Stimulated activated CD8-positive, alpha-beta memory T cell treated with anti-CD3 and anti-CD28 coated beads, Interleukin-15, amount 100 ng/mL, for 1 hour (primary cell): Measurements from ENCODE around the gene DDA1.
"Not testable (repeated sequence)": the region's sequence is repeated elsewhere in the genome, so short reads cannot be mapped to it uniquely, and the experiment has no call there.

ENCODE experiments used
- DNase-seq: peaks from one replicate; pipeline ENCODE4 v3.0.0-alpha.2; 2020; ENCODE audit warnings: low read depth

DDA1 gene

GRCh38 chr19:17289489-17289888 is 19.9 kb upstream of the DDA1 start:
- no peak for DNase-seq

GRCh38 chr19:17292301-17293074 is 16.9 kb upstream of the DDA1 start:
- peak; percentile 62 for DNase-seq

- DNase-seq: no peak
These were observed 15.8 kb upstream of the DDA1 start for GRCh38 chr19:17293605-17294004.

GRCh38 chr19:17294051-17294891 is 15.1 kb upstream of the DDA1 start:
- no peak for DNase-seq

GRCh38 chr19:17295551-17295950 is 13.8 kb upstream of the DDA1 start:
- DNase-seq: not testable (repeated sequence)

GRCh38 chr19:17296273-17296672 is 13.1 kb upstream of the DDA1 start:
- DNase-seq: no peak

GRCh38 chr19:17296976-17297375 is 12.4 kb upstream of the DDA1 start:
- DNase-seq: no peak

GRCh38 chr19:17300992-17301619 is 8.3 kb upstream of the DDA1 start:
- no peak for DNase-seq

GRCh38 chr19:17302391-17303166 is 6.8 kb upstream of the DDA1 start:
- no peak for DNase-seq

- peak; percentile 86 for DNase-seq
These were observed 6.0 kb upstream of the DDA1 start, which contains the start of gene ABHD8 for GRCh38 chr19:17303167-17303939. Gene ABHD8 (minus strand): TSS chr19:17303425. CDS start chr19:17301616, 1,809 bp downstream.

- no peak for DNase-seq
These were observed 5.5 kb upstream of the DDA1 start for GRCh38 chr19:17303940-17304267.

GRCh38 chr19:17304386-17305215 is 4.8 kb upstream of the DDA1 start:
- no peak for DNase-seq

- DNase-seq: no peak
These were observed 4.2 kb upstream of the DDA1 start for GRCh38 chr19:17305216-17305516.

GRCh38 chr19:17305517-17306284 is 3.7 kb upstream of the DDA1 start, which contains the start of gene MRPL34:
Gene MRPL34 (plus strand): TSS chr19:17305872. CDS start chr19:17305893, 21 bp downstream.
- peak; percentile 81 for DNase-seq

GRCh38 chr19:17306285-17306714 is 3.1 kb upstream of the DDA1 start:
- no peak for DNase-seq

- DNase-seq: no peak
These were observed 1.4 kb upstream of the DDA1 start for GRCh38 chr19:17307876-17308377.

GRCh38 chr19:17309965-17310461 is 650 bp downstream of the DDA1 start:
- DNase-seq: no peak

GRCh38 chr19:17311455-17312188 is 2.3 kb downstream of the DDA1 start:
- no peak for DNase-seq
